ENCODE results near the gene ANO1.

The ANO1 gene

GRCh38 chr11:70099578-70100279, 21.6 kb downstream of the ANO1 start:
- no peak for DNase-seq

GRCh38 chr11:70100280-70100603, 22.1 kb downstream of the ANO1 start:
- DNase-seq = no peak

GRCh38 chr11:70100791-70101190, 22.7 kb downstream of the ANO1 start:
- no peak for DNase-seq

GRCh38 chr11:70103256-70103975, 25.3 kb downstream of the ANO1 start:
- no peak for DNase-seq

- DNase-seq = no peak
Measured at GRCh38 chr11:70104419-70104818, 26.3 kb downstream of the ANO1 start.

- DNase-seq = no peak
Measured at GRCh38 chr11:70104961-70105360, 26.8 kb downstream of the ANO1 start.

GRCh38 chr11:70105369-70105754, 27.2 kb downstream of the ANO1 start:
- no peak for DNase-seq

- DNase-seq = no peak
Measured at GRCh38 chr11:70105755-70106571, 27.8 kb downstream of the ANO1 start.

GRCh38 chr11:70106757-70107156, 28.6 kb downstream of the ANO1 start:
- DNase-seq = no peak

- DNase-seq = no peak
Measured at GRCh38 chr11:70107191-70107590, 29.1 kb downstream of the ANO1 start.

GRCh38 chr11:70107756-70108155, 29.6 kb downstream of the ANO1 start:
- DNase-seq = no peak

- no peak for DNase-seq
Measured at GRCh38 chr11:70108250-70108649, 30.1 kb downstream of the ANO1 start.

- DNase-seq = no peak
Measured at GRCh38 chr11:70109006-70109405, 30.9 kb downstream of the ANO1 start.

- DNase-seq = no peak
Measured at GRCh38 chr11:70109903-70110302, 31.8 kb downstream of the ANO1 start.

GRCh38 chr11:70110538-70111055, 32.5 kb downstream of the ANO1 start:
- DNase-seq = no peak

- no peak for DNase-seq
Measured at GRCh38 chr11:70111269-70112016, 33.3 kb downstream of the ANO1 start.

GRCh38 chr11:70112017-70112434, 33.9 kb downstream of the ANO1 start:
- no peak for DNase-seq

GRCh38 chr11:70113801-70114200, 35.7 kb downstream of the ANO1 start:
- DNase-seq = no peak

- no peak for DNase-seq
Measured at GRCh38 chr11:70115778-70116177, 37.7 kb downstream of the ANO1 start.

- no peak for DNase-seq
Measured at GRCh38 chr11:70116386-70117065, 38.4 kb downstream of the ANO1 start.

GRCh38 chr11:70117567-70118145, 39.5 kb downstream of the ANO1 start:
- DNase-seq = no peak

GRCh38 chr11:70118642-70119041, 40.5 kb downstream of the ANO1 start:
- DNase-seq = no peak

Data from activated effector memory CD4-positive, alpha-beta T cell treated with anti-CD3 and anti-CD28 coated beads, Interleukin-2, amount 50 U/mL, for 16 hours (primary cell).